Spinal cord (tissue), 10 donors: ENCODE data around the gene CACNA2D1. TPM values are rescaled to one million over a fixed set of nuclear protein-coding genes. Genes with fewer than 3 reads are reported as not detected.
"Not testable (repeated sequence)": the region's sequence is repeated elsewhere in the genome, so short reads cannot be mapped to it uniquely, and the experiment has no call there.

Experiments
- DNase-seq, 6 donors: peaks; one replicate each; pipeline versions ENCODE4 v3.0.0 to v3.0.0-alpha.2; 2013 to 2015; ENCODE audit warnings: low spot score in 6 of 6, low read depth in 4 of 6
- H3K27ac ChIP-seq: one replicate; pipeline ENCODE4 v1.5.1; 2013; ENCODE audit warnings: low read depth, low read length, control low read depth
- H3K27me3 ChIP-seq: one replicate; pipeline ENCODE4 v1.6.1; 2013; ENCODE audit warnings: low read length; ENCODE audit not compliant: control insufficient read depth, insufficient read depth
- H3K36me3 ChIP-seq: one replicate; pipeline ENCODE4 v1.6.1; 2013; ENCODE audit warnings: low read length; ENCODE audit not compliant: control insufficient read depth, insufficient read depth
- H3K4me1 ChIP-seq: one replicate; pipeline ENCODE4 v1.6.1; 2013; ENCODE audit warnings: low read length; ENCODE audit not compliant: control insufficient read depth, insufficient read depth
- H3K4me3 ChIP-seq: one replicate; pipeline ENCODE4 v1.5.1; 2013; ENCODE audit warnings: low read depth, low read length, control low read depth
- H3K9me3 ChIP-seq: one replicate; pipeline ENCODE4 v1.6.1; 2013; ENCODE audit warnings: low read length; ENCODE audit not compliant: control insufficient read depth, insufficient read depth
- WGBS: methylation state at CpG from one replicate; pipeline ENCODE4 v1.1.5; 2013; ENCODE audit warnings: missing lambda C conversion rate; ENCODE audit not compliant: insufficient coverage; 5-methylcytosine and 5-hydroxymethylcytosine counted together
- polyA plus RNA-seq, 2 donors: library from polyadenylated mRNA; unstranded; fragments of 120-200 nt; gene quantifications; one replicate each; pipeline ENCODE4 v1.2.1, GENCODE V29; 2013; ENCODE audit not compliant: insufficient read length in 2 of 2
- total RNA-seq, 2 donors: library from RNA; depleted of rRNA in 1 of 2; stranded (reverse); fragments of 120-200 nt in 1 of 2; fragments of >200 nt in 1 of 2; gene quantifications; one replicate each; pipeline versions ENCODE4 v1.2.3 to v1.2.4, GENCODE V29; 2013 to 2014
- donor health status: healthy.

The CACNA2D1 gene
- total and polyA plus RNA-seq, 4 donors: 28.1 to 108 (median 42.0) TPM

GRCh38 chr7:82404094-82404493, 39.5 kb downstream of the CACNA2D1 start:
- H3K4me1 ChIP-seq: no peaks in the 10 kb centered on the region
- WGBS: 75% methylated on average over 3 of the region's 5 CpGs
- H3K27ac ChIP-seq: no peak overlapping the region
- H3K4me3 ChIP-seq: no peak overlapping the region
- DNase-seq: no peak
- H3K27me3 ChIP-seq: no peaks in the 10 kb centered on the region
- H3K9me3 ChIP-seq: no peaks in the 10 kb centered on the region
- no peaks in the 10 kb centered on the region for H3K36me3 ChIP-seq

- Histone ChIP-seq H3K27ac (no peak overlapping the region), H3K36me3 (no peaks in the 10 kb centered on the region), H3K4me3 (no peak overlapping the region), H3K27me3 (no peaks in the 10 kb centered on the region), H3K9me3 (no peaks in the 10 kb centered on the region), H3K4me1 (no peaks in the 10 kb centered on the region)
- DNase-seq: no peak
- WGBS: no CpG with 5 or more reads among the region's 1 CpG
Measured at GRCh38 chr7:82397879-82398524, 45.6 kb downstream of the CACNA2D1 start.

GRCh38 chr7:82396343-82396742, 47.2 kb downstream of the CACNA2D1 start:
- Histone ChIP-seq H3K4me3 (no peak overlapping the region), H3K27ac (no peak overlapping the region), H3K4me1 (no peaks in the 10 kb centered on the region), H3K9me3 (no peaks in the 10 kb centered on the region), H3K36me3 (no peaks in the 10 kb centered on the region), H3K27me3 (no peaks in the 10 kb centered on the region)
- 80% methylated on average over 1 of the region's 1 CpG for WGBS
- DNase-seq: no peak

- no peak for DNase-seq
- Histone ChIP-seq H3K36me3 (no peaks in the 10 kb centered on the region), H3K27me3 (no peaks in the 10 kb centered on the region), H3K4me1 (no peaks in the 10 kb centered on the region), H3K9me3 (no peaks in the 10 kb centered on the region), H3K4me3 (no peak overlapping the region), H3K27ac (no peak overlapping the region)
- no CpG with 5 or more reads among the region's 4 CpGs for WGBS
Measured at GRCh38 chr7:82395147-82395546, 48.4 kb downstream of the CACNA2D1 start.

GRCh38 chr7:82393840-82394220, 49.7 kb downstream of the CACNA2D1 start:
- no peaks in the 10 kb centered on the region for H3K27me3 ChIP-seq
- H3K27ac ChIP-seq: no peak overlapping the region
- no peaks in the 10 kb centered on the region for H3K36me3 ChIP-seq
- DNase-seq: no peak
- H3K9me3 ChIP-seq: no peaks in the 10 kb centered on the region
- WGBS: 60% methylated on average over 1 of the region's 2 CpGs
- no peak overlapping the region for H3K4me3 ChIP-seq
- H3K4me1 ChIP-seq: no peaks in the 10 kb centered on the region

- H3K9me3 ChIP-seq: no peaks in the 10 kb centered on the region
- H3K36me3 ChIP-seq: no peaks in the 10 kb centered on the region
- no CpG with 5 or more reads among the region's 4 CpGs for WGBS
- no peak overlapping the region for H3K27ac ChIP-seq
- H3K4me1 ChIP-seq: no peaks in the 10 kb centered on the region
- no peaks in the 10 kb centered on the region for H3K27me3 ChIP-seq
- peak in 1 of 6 donors; percentile 45 for DNase-seq
- no peak overlapping the region for H3K4me3 ChIP-seq
Measured at GRCh38 chr7:82393076-82393839, 50.3 kb downstream of the CACNA2D1 start.

GRCh38 chr7:82390936-82391335, 52.6 kb downstream of the CACNA2D1 start:
- peak in 1 of 6 donors; percentile 55 for DNase-seq
- Histone ChIP-seq H3K27ac (no peak overlapping the region), H3K27me3 (no peaks in the 10 kb centered on the region), H3K4me3 (no peak overlapping the region), H3K4me1 (no peaks in the 10 kb centered on the region), H3K36me3 (no peaks in the 10 kb centered on the region), H3K9me3 (no peaks in the 10 kb centered on the region)

GRCh38 chr7:82389876-82390275, 53.7 kb downstream of the CACNA2D1 start:
- no peaks in the 10 kb centered on the region for H3K4me1 ChIP-seq
- WGBS: 75% methylated on average over 2 of the region's 3 CpGs
- no peaks in the 10 kb centered on the region for H3K27me3 ChIP-seq
- no peak overlapping the region for H3K4me3 ChIP-seq
- no peaks in the 10 kb centered on the region for H3K36me3 ChIP-seq
- H3K9me3 ChIP-seq: no peaks in the 10 kb centered on the region
- no peak overlapping the region for H3K27ac ChIP-seq
- DNase-seq: no peak

- Histone ChIP-seq H3K27ac (no peak overlapping the region), H3K4me1 (no peaks in the 10 kb centered on the region), H3K4me3 (no peak overlapping the region), H3K27me3 (peaks cover 3% of the 10 kb centered on the region), H3K36me3 (no peaks in the 10 kb centered on the region), H3K9me3 (no peaks in the 10 kb centered on the region)
- DNase-seq: no peak
- no CpG with 5 or more reads among the region's 2 CpGs for WGBS
Measured at GRCh38 chr7:82388138-82388537, 55.4 kb downstream of the CACNA2D1 start.

- WGBS: no CpG with 5 or more reads among the region's 6 CpGs
- H3K9me3 ChIP-seq, DNase-seq, H3K27me3 ChIP-seq, H3K36me3 ChIP-seq, H3K4me3 ChIP-seq, H3K27ac ChIP-seq, H3K4me1 ChIP-seq: not testable (repeated sequence)
Measured at GRCh38 chr7:82386571-82386970, 57.0 kb downstream of the CACNA2D1 start.
